MCF 10A (cell line): ENCODE measurements around the gene ADCY1. TPM values are rescaled to one million over a fixed set of nuclear protein-coding genes. Genes with fewer than 3 reads are reported as not detected.

Experiments used
- BruUV-seq: library from RNA; stranded (reverse); fragments of 400-500 nt; replicated peaks from 2 replicates; lab custom pipeline; 2021; lab: Mats Ljungman, UMichigan
- CTCF ChIA-PET: fragments of 300-600 bp; sonication (Branson Sonifier 250); formaldehyde crosslinking; extraction: SDS; loops from one replicate; lab custom pipeline; 2021; ENCODE audit warnings: antibody characterized with exemption, inconsistent platforms; lab: Yijun Ruan, JAX
- POLR2A ChIA-PET: fragments of 300-600, 350-650 bp; sonication (Branson Sonifier 250); formaldehyde crosslinking; extraction: SDS; loops from one replicate; lab custom pipeline; 2020; ENCODE audit warnings: antibody characterized with exemption, inconsistent platforms; lab: Yijun Ruan, JAX
- DNase-seq: peaks from one replicate; pipeline ENCODE4 v3.0.0-alpha.2; 2018; ENCODE audit not compliant: unreplicated experiment
- H3K27ac Mint-ChIP-seq: one replicate; pipeline ENCODE4 v1.8.0; 2022; ENCODE audit warnings: mild to moderate bottlenecking, low read depth, mixed read lengths; ENCODE audit not compliant: unreplicated experiment
- H3K27me3 Mint-ChIP-seq: one replicate; pipeline ENCODE4 v1.8.0; 2022; ENCODE audit warnings: mixed read lengths; ENCODE audit not compliant: insufficient read depth, unreplicated experiment
- H3K36me3 Mint-ChIP-seq: one replicate; pipeline ENCODE4 v1.8.0; 2022; ENCODE audit warnings: mild to moderate bottlenecking, moderate library complexity, mixed read lengths; ENCODE audit not compliant: insufficient read depth, unreplicated experiment
- H3K4me1 Mint-ChIP-seq: one replicate; pipeline ENCODE4 v1.8.0; 2022; ENCODE audit warnings: mixed read lengths; ENCODE audit not compliant: insufficient read depth, unreplicated experiment
- H3K4me3 Mint-ChIP-seq: one replicate; pipeline ENCODE4 v1.8.0; 2022; ENCODE audit warnings: mild to moderate bottlenecking, moderate library complexity, mixed read lengths; ENCODE audit not compliant: unreplicated experiment
- H3K9me3 Mint-ChIP-seq: one replicate; pipeline ENCODE4 v1.8.0; 2022; ENCODE audit warnings: mixed read lengths; ENCODE audit not compliant: unreplicated experiment
- intact Hi-C: fragments of 100-400 bp; cut with micrococcal nuclease; formaldehyde crosslinking; loops from 2 replicates; pipeline ENCODE4 v1.14.1; 2022
- total RNA-seq: library from RNA; stranded (reverse); gene quantifications from 2 replicates; pipeline ENCODE4 v1.2.3, GENCODE V29; 2022
- TF ChIP-seq, protein P1 (sequence below): fragments of 200-600 bp; IDR thresholded peaks from one replicate; pipeline ENCODE4 v1.8.0; 2022; ENCODE audit warnings: antibody characterized with exemption, mild to moderate bottlenecking; ENCODE audit not compliant: unreplicated experiment

Gene ADCY1
- total RNA-seq, 1 experiment from 2014 or later = 0.61 TPM

DNA sequence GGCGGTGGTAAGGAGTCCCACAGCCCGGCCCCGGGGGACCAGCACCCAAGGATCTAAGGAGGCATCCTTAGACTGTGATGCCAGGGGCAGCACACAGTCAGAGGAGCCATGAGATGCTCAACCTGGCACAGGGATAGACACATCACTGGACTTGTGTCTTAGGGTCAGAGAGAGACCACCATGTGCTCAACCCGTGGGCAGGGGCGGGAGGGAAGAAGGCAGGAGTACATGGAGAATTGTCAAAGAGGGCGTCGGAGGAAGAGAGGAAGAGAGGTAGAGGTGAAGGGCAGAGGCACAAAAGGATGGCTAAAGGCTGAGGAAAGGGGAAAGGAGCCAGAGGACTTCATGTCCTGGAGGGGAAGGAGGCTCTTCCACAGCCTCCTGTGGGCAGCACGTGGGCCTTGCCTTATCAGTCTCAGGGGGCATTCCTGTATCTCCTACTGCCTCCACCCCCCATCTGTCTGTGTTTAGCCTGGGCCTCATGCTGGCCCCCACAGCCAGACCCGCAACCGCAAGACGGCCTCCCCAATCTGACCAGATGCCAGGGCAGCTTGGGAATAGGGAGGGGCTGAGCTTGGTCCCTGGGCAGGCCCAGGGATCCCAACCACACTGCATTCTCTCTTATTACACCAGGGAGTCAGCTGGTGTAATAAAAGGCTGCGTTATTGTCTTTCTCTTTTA, 2.2 kb downstream of the ADCY1 start:
- POLR2A ChIA-PET = no interaction called here
- peaks cover 45% of the 10 kb centered on the region for H3K27me3 Mint-ChIP-seq
- TF ChIP-seq, protein P1, sequence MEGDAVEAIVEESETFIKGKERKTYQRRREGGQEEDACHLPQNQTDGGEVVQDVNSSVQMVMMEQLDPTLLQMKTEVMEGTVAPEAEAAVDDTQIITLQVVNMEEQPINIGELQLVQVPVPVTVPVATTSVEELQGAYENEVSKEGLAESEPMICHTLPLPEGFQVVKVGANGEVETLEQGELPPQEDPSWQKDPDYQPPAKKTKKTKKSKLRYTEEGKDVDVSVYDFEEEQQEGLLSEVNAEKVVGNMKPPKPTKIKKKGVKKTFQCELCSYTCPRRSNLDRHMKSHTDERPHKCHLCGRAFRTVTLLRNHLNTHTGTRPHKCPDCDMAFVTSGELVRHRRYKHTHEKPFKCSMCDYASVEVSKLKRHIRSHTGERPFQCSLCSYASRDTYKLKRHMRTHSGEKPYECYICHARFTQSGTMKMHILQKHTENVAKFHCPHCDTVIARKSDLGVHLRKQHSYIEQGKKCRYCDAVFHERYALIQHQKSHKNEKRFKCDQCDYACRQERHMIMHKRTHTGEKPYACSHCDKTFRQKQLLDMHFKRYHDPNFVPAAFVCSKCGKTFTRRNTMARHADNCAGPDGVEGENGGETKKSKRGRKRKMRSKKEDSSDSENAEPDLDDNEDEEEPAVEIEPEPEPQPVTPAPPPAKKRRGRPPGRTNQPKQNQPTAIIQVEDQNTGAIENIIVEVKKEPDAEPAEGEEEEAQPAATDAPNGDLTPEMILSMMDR = no peak
- intact Hi-C loops = loop anchor here (10.0 kb wide), 1 partner anchor 422 kb away; the partner anchor contains the start of gene RAMP3
- H3K27ac Mint-ChIP-seq = no peak overlapping the region
- peaks cover 6% of the 10 kb centered on the region for H3K36me3 Mint-ChIP-seq
- no peak overlapping the region for H3K4me3 Mint-ChIP-seq
- DNase-seq = no peak
- CTCF ChIA-PET = no interaction called here
- BruUV-seq = no TSS peak
- no peaks in the 10 kb centered on the region for H3K9me3 Mint-ChIP-seq
- no peaks in the 10 kb centered on the region for H3K4me1 Mint-ChIP-seq

GRCh38 chr7:45578022-45578421, 3.9 kb downstream of the ADCY1 start:
- intact Hi-C loops = loop anchor here (10.0 kb wide), 1 partner anchor 423 kb away; the partner anchor contains the start of gene RAMP3
- H3K27ac Mint-ChIP-seq = no peak overlapping the region
- no peak for DNase-seq
- ChIA-PET CTCF (interaction anchor here (0.7 kb wide), 1 partner anchor 167 kb away, joined by 3 read pairs; no protein-coding TSS in a partner anchor), POLR2A (no interaction called here)
- TF ChIP-seq, protein P1 = no peak
- no peaks in the 10 kb centered on the region for H3K9me3 Mint-ChIP-seq
- no peak overlapping the region for H3K4me3 Mint-ChIP-seq
- peaks cover 6% of the 10 kb centered on the region for H3K36me3 Mint-ChIP-seq
- H3K4me1 Mint-ChIP-seq = no peaks in the 10 kb centered on the region
- no TSS peak for BruUV-seq
- H3K27me3 Mint-ChIP-seq = peaks cover 33% of the 10 kb centered on the region

GRCh38 chr7:45578467-45578866, 4.3 kb downstream of the ADCY1 start:
- no peak for DNase-seq
- peaks cover 6% of the 10 kb centered on the region for H3K36me3 Mint-ChIP-seq
- intact Hi-C loops = loop anchor here (10.0 kb wide), 1 partner anchor 424 kb away; the partner anchor contains the start of gene RAMP3
- H3K27ac Mint-ChIP-seq = no peak overlapping the region
- H3K27me3 Mint-ChIP-seq = peaks cover 29% of the 10 kb centered on the region
- H3K4me1 Mint-ChIP-seq = no peaks in the 10 kb centered on the region
- no peak overlapping the region for H3K4me3 Mint-ChIP-seq
- TF ChIP-seq, protein P1 = no peak
- ChIA-PET CTCF (no interaction called here), POLR2A (no interaction called here)
- no peaks in the 10 kb centered on the region for H3K9me3 Mint-ChIP-seq
- no TSS peak for BruUV-seq

GRCh38 chr7:45579391-45579801, 5.2 kb downstream of the ADCY1 start:
- no peak overlapping the region for H3K4me3 Mint-ChIP-seq
- ChIA-PET POLR2A (interaction anchor here (0.6 kb wide), 1 partner anchor 1856 kb away, joined by 4 read pairs; no protein-coding TSS in a partner anchor), CTCF (no interaction called here)
- H3K9me3 Mint-ChIP-seq = no peaks in the 10 kb centered on the region
- intact Hi-C loops = loop anchor here (10.0 kb wide), 1 partner anchor 425 kb away; the partner anchor contains the start of gene RAMP3
- H3K36me3 Mint-ChIP-seq = peaks cover 6% of the 10 kb centered on the region
- no TSS peak for BruUV-seq
- H3K27ac Mint-ChIP-seq = no peak overlapping the region
- H3K27me3 Mint-ChIP-seq = peaks cover 25% of the 10 kb centered on the region
- no peak for DNase-seq
- H3K4me1 Mint-ChIP-seq = no peaks in the 10 kb centered on the region
- TF ChIP-seq, protein P1 = no peak
